Parathyroid adenoma (tissue), 2 donors: ENCODE measurements around the gene SLC25A15.
"Not testable (repeated sequence)": the region's sequence is repeated elsewhere in the genome, so short reads cannot be mapped to it uniquely, and the experiment has no call there.

Experiments
- H2AFZ ChIP-seq: fragments of 300-600 bp; sonication (generic); one replicate; pipeline ENCODE4 v1.7.0; 2017; ENCODE audit warnings: antibody characterized with exemption, mild to moderate bottlenecking
- H3K27ac ChIP-seq: fragments of 300-600 bp; sonication (generic); one replicate; pipeline ENCODE4 v1.7.0; 2017
- H3K27me3 ChIP-seq: fragments of 300-600 bp; sonication (generic); one replicate; pipeline ENCODE4 v1.7.0; 2017; ENCODE audit warnings: low read length; ENCODE audit not compliant: control insufficient read depth, insufficient read depth
- H3K36me3 ChIP-seq: fragments of 300-600 bp; sonication (generic); one replicate; pipeline ENCODE4 v1.7.0; 2017; ENCODE audit warnings: low read length; ENCODE audit not compliant: control insufficient read depth, insufficient read depth
- H3K4me1 ChIP-seq: fragments of 300-600 bp; sonication (generic); one replicate; pipeline ENCODE4 v1.7.0; 2017; ENCODE audit warnings: control low read depth
- H3K4me2 ChIP-seq: fragments of 300-600 bp; sonication (generic); one replicate; pipeline ENCODE4 v1.7.0; 2017; ENCODE audit warnings: low read length
- H3K4me3 ChIP-seq: fragments of 300-600 bp; sonication (generic); one replicate; pipeline ENCODE4 v1.7.0; 2017; ENCODE audit warnings: low read depth, low read length
- H3K79me2 ChIP-seq: fragments of 300-600 bp; sonication (generic); one replicate; pipeline ENCODE4 v1.7.0; 2017; ENCODE audit warnings: control low read depth
- H3K9ac ChIP-seq: fragments of 300-600 bp; sonication (generic); one replicate; pipeline ENCODE4 v1.7.0; 2017; ENCODE audit warnings: mild to moderate bottlenecking
- H3K9me3 ChIP-seq: fragments of 300-600 bp; sonication (generic); one replicate; pipeline ENCODE4 v1.7.0; 2017; ENCODE audit warnings: low read length; ENCODE audit not compliant: control insufficient read depth
- TF ChIP-seq, protein P1 (sequence below): fragments of 300-600 bp; sonication (generic); IDR thresholded peaks from one replicate; pipeline ENCODE4 v1.7.0; 2017; ENCODE audit warnings: antibody characterized with exemption, mild to moderate bottlenecking
- donor health status: primary hyperparathyroidism.

Gene SLC25A15

DNA sequence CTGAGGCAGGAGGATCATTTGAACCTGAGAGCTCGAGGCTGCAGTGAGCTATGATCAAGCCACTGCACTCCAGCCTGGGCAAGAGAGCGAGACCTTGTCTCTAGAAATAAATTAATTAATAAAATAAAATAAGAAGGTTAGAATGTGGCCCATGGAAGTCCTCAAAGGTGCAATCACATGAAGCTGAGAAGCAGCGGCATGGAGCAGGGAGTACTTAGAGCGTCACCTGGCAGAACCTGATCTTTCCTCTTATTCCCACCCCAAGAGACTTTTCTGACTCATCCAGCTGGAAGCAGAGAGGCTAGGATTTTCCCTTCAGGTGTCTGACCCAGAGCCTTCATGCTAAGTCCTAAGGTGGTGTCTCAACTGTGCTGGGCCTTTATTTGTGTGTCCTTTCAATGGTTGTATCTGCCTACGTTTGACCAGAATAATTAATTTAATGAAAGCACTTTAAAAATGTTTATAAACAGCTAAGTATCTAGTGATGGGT, 9.6 kb upstream of the SLC25A15 start:
- no peak overlapping the region for H2AFZ ChIP-seq
- no peaks in the 10 kb centered on the region for H3K4me1 ChIP-seq
- no peak overlapping the region for H3K4me2 ChIP-seq
- H3K4me3 ChIP-seq, result no peak overlapping the region
- TF ChIP-seq, protein P1, sequence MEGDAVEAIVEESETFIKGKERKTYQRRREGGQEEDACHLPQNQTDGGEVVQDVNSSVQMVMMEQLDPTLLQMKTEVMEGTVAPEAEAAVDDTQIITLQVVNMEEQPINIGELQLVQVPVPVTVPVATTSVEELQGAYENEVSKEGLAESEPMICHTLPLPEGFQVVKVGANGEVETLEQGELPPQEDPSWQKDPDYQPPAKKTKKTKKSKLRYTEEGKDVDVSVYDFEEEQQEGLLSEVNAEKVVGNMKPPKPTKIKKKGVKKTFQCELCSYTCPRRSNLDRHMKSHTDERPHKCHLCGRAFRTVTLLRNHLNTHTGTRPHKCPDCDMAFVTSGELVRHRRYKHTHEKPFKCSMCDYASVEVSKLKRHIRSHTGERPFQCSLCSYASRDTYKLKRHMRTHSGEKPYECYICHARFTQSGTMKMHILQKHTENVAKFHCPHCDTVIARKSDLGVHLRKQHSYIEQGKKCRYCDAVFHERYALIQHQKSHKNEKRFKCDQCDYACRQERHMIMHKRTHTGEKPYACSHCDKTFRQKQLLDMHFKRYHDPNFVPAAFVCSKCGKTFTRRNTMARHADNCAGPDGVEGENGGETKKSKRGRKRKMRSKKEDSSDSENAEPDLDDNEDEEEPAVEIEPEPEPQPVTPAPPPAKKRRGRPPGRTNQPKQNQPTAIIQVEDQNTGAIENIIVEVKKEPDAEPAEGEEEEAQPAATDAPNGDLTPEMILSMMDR, result no peak
- H3K27ac ChIP-seq, result no peak overlapping the region
- no peaks in the 10 kb centered on the region for H3K36me3 ChIP-seq
- no peaks in the 10 kb centered on the region for H3K27me3 ChIP-seq
- no peaks in the 10 kb centered on the region for H3K9me3 ChIP-seq
- H3K9ac ChIP-seq, result no peak overlapping the region
- no peaks in the 10 kb centered on the region for H3K79me2 ChIP-seq

GRCh38 chr13:40780822-40781401, 8.5 kb upstream of the SLC25A15 start:
- no peak overlapping the region for H3K4me3 ChIP-seq
- H2AFZ ChIP-seq, result no peak overlapping the region
- no peaks in the 10 kb centered on the region for H3K9me3 ChIP-seq
- H3K27me3 ChIP-seq, result no peaks in the 10 kb centered on the region
- TF ChIP-seq, protein P1, result no peak
- H3K4me2 ChIP-seq, result no peak overlapping the region
- H3K27ac ChIP-seq, result no peak overlapping the region
- no peak overlapping the region for H3K9ac ChIP-seq
- H3K4me1 ChIP-seq, result no peaks in the 10 kb centered on the region
- H3K36me3 ChIP-seq, result no peaks in the 10 kb centered on the region
- no peaks in the 10 kb centered on the region for H3K79me2 ChIP-seq

DNA sequence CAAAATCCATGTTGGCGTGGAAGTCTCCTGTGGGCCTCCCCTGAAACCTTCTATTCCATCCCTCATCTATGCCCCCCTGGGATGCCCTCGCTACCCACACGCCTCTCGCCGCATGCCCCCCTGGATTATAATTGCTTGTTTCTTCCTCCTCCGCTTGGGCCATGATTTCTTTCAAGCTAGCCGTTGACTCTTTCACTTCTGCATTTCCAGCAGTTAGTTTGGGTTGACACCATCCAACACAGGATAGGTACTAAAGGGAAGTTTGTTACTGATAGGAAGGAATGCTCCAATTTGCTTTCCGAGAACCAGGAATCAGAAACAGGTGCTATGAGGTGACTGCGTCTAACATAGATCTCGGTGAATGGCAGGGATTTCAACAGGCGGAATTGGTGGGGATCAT, 7.7 kb upstream of the SLC25A15 start:
- Histone ChIP-seq H3K27ac (no peak overlapping the region), H3K4me2 (no peak overlapping the region), H3K79me2 (no peaks in the 10 kb centered on the region), H3K4me1 (no peaks in the 10 kb centered on the region), H3K27me3 (no peaks in the 10 kb centered on the region), H3K4me3 (no peak overlapping the region), H3K36me3 (no peaks in the 10 kb centered on the region), H2AFZ (no peak overlapping the region), H3K9me3 (no peaks in the 10 kb centered on the region), H3K9ac (no peak overlapping the region)
- TF ChIP-seq, protein P1, result no peak

- H3K4me3 ChIP-seq, result not testable (repeated sequence)
These were observed 6.4 kb upstream of the SLC25A15 start for GRCh38 chr13:40782971-40783370.

DNA sequence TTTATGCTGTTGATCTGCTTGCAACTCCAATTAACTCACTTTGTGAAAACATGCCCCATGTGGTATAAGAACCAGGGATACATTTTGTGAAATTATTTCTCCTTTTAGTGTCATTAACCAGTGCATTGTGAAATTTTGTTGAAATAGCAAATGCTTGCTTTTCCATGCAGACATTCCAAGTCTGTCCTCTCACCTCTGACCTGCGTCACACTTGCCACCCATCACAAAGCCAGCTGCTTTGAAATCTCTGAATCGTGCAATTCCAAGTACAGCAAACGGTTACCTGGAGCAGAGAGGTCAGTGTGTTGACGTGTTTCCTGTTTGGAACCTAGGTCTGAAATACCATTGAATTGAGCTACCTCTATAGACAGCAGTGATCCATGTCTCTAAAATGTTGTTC, 4.9 kb upstream of the SLC25A15 start:
- Histone ChIP-seq H3K4me3 (no peak overlapping the region), H3K36me3 (no peaks in the 10 kb centered on the region), H3K9me3 (no peaks in the 10 kb centered on the region), H3K27ac (no peak overlapping the region), H3K79me2 (no peaks in the 10 kb centered on the region), H3K4me2 (no peak overlapping the region), H3K9ac (no peak overlapping the region), H2AFZ (no peak overlapping the region), H3K4me1 (no peaks in the 10 kb centered on the region), H3K27me3 (no peaks in the 10 kb centered on the region)
- TF ChIP-seq, protein P1, result no peak

More at GRCh38 chr13:40782971-40783370, 6.4 kb upstream of the SLC25A15 start:
- H3K9me3 ChIP-seq, H3K9ac ChIP-seq, H3K27me3 ChIP-seq, H3K27ac ChIP-seq, H3K4me2 ChIP-seq, H2AFZ ChIP-seq, H3K79me2 ChIP-seq, H3K36me3 ChIP-seq, H3K4me1 ChIP-seq: not testable (repeated sequence)
